ENCODE measurements around the gene INIP.

The INIP gene, protein sequence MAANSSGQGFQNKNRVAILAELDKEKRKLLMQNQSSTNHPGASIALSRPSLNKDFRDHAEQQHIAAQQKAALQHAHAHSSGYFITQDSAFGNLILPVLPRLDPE

GRCh38 chr9:112717661-112718331, at the start of gene INIP:
Gene INIP (minus strand): TSS chr9:112718117. CDS start chr9:112716485, 1,632 bp downstream.
- peak; percentile 97 for DNase-seq

GRCh38 chr9:112765281-112765680, 47.4 kb upstream of the INIP start:
- DNase-seq, result no peak

- no peak for DNase-seq
Measured at GRCh38 chr9:112764837-112765236, 46.9 kb upstream of the INIP start.

DNA sequence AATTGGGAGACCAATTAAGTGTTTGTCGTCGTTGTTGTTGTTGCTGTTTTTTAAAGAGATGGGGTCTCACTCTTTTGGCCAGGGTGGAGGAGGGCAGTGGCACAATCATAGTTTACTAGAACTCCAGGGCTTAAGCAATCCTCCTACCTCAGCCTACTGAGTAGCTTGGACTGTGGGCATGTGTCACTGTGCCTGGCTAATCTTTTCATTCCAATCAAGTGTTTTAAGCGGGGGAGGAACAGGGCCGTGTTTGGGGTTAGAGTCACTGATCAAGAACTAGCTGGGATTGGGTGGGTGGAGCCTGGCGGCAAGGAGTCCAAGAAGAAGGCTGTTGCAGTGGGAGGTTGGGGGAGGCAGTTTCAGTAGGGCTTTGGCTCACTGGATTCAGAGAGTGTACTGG, 46.4 kb upstream of the INIP start:
- DNase-seq, result no peak

DNA sequence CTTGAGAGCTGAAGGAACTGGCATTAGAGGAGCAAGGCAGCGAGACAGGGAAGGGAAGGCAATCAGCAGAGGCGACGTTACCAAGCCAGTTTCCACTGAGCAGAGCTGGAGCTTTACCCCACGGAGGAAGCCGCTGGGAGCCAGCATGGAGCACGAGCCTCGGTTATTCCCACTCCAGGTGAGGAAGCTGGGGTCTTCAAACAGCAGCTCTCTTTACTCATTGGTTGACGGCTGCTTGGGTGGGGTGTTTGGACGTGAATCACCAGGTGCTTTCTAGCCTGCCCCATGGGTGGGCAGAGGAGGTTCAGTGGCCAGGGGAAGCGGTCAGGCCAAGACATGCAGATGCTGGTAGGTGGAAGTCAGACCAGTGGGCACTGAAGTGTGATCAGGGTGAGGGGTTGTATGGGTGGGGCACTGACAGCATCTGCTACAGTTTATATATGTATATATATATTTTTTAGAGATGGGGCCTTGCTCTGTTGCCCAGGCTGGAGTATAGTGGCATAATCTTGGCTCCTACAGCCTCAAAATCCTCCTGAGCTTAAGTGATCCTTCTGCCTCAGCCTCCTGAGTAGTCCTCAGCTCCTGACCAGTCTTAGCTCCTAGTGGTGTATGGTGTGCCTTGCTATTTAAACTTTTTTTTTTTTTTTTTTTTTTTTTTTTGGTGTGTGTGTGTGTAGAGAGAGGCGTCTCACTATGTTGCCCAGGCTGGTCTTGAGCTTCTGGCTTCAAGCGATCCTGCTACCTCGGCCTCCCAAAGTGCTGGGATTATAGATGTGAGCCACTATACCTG, 45.0 kb upstream of the INIP start:
- DNase-seq, result no peak

DNA sequence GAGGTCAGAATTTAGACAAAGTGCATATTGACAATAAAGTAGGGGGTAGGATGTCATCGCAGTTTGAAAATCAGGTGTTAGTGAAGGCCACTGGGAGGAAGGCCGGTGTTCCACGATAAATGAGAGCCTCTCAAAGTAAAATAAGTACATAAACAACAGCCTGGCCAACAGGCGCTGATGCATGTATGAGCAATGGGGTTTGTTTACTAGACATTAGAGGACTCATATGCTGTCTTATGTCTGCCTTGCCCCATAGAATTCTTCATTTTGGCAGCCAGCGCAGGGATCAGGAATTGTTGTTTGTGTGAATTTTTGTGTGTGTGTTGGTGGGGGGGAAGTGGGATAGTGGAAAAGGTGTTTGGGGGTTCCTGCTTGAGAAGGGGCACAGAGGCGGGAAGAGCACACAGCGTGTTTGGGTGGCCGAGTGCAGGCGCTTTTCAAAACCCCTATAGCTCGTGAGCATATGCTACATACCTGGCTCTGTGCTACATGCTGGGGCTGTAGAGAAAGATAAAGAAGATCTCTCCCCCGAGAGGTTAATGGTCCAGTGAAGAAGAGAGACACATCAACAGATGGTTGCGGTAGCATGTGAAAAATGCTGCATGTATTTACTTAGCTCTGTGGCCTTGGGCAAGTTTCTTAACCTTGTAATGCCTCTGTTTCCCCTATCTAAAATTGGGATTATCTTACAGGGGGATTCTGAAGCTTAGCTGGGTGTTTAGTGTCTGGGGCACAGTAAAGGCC, 44.2 kb upstream of the INIP start:
- no peak for DNase-seq

- no peak for DNase-seq
Measured at GRCh38 chr9:112760821-112761220, 42.9 kb upstream of the INIP start.

DNA sequence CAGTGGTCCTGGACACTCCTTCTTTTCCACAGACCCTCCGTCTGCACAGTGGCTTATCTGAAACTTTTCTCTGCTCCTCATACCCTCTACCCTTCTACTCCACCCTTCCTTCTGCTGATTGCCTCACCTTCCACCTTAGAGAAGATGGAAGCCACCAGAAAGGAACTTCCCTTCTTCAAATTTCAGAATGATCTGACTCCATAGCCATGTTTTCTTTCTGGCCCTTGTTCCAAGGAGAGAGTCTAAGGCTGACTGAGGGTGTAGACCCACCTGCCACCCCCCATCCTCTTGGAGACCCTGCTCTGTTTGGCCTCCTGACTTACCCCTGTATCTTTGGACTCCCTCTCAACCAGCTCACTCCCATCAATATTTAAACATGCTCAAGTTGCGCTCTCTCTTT, 40.0 kb upstream of the INIP start:
- no peak for DNase-seq

DNA sequence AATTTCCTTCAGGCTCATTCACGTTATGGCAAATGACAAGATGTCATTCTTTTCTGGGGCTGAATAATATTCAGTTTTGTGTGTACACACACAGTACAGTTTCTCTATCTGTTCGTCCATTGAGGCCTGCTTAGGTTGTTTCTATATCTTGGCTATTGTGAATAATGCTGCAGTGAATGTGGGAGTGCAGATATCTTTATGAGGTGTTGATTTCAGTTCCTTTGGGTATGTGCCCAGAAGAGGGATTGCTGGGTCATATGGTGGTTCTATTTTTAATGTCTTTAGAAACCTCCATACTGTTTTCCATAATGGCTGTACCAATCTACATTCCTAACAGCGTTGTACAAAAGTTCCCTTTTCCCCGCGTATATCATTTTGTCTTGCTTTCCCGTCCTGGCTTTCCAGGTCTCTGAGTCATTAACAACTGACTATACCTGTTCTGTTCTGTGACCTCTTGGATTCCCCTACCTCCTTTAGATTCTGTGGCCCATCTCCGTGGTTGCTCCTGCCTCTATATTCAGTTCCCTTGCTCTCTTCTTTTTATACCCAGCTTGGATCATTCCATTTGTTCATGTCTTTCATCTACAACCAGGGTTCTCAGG, 39.5 kb upstream of the INIP start:
- DNase-seq, result no peak

DNA sequence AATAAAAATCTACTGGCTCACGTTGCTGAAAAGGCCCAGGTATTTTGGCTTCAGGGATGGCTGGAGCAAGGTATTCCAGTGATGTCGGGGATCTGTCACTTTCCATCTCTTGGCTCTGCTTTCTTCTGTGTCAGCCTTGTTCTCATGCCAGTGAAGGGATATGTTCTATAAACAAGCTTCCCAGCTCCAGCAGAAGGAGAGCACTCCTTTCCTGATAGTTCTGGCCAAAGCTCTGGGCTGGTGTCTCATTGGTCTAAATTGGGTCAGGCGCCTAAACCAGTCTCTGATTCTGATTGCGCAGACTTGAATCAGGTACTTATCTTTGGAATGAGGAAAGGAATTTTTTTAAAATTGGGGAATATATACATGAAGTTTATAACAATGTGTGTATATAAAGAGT, 37.8 kb upstream of the INIP start:
- DNase-seq, result no peak

DNA sequence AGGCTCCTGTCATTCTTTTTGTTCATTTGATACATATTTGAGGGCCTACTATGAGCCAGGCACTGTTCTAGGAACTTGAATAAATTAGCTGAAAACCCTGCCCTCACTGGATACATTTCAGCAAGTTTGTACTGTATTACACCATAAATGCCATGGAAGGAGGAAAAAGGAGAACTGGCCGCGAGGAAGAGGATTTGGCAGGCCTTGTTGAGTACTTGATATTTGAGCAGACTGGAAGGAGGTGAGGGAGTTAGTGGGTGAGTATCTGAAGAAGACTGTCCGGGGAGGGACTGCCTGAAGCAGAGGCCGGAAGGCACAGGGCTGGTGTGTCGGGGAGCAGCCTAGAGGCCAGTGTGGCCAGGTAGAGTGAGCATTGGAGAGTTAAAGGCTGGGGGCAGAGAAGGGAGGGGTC, 37.1 kb upstream of the INIP start:
- no peak for DNase-seq

GRCh38 chr9:112754578-112754977, 36.7 kb upstream of the INIP start:
- DNase-seq, result peak; percentile 30

DNA sequence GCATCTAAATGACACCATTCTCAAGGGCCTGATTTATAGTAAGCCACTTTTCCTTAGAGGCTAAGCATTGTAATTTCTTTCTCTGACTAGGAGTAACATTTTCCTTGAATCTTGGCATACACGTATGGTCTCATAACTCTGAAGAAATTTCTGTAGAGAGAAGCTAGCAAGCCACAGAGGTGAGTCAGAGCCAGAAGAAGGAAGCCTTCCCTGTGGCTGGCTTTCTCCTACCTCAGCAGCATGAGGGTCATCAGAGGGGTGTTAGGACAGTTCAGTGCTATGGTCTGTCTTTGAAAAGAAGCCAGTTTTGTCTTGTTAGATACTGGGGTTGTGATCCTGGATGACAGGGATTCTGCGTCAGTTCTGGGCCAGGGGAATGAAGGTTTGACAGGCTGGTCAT, 35.8 kb upstream of the INIP start:
- DNase-seq, result peak; percentile 25

GRCh38 chr9:112752334-112753125, 34.6 kb upstream of the INIP start:
- peak; percentile 6 for DNase-seq

- peak; percentile 59 for DNase-seq
Measured at GRCh38 chr9:112751056-112751795, 33.3 kb upstream of the INIP start.

- no peak for DNase-seq
Measured at GRCh38 chr9:112750764-112751055, 32.8 kb upstream of the INIP start.

DNA sequence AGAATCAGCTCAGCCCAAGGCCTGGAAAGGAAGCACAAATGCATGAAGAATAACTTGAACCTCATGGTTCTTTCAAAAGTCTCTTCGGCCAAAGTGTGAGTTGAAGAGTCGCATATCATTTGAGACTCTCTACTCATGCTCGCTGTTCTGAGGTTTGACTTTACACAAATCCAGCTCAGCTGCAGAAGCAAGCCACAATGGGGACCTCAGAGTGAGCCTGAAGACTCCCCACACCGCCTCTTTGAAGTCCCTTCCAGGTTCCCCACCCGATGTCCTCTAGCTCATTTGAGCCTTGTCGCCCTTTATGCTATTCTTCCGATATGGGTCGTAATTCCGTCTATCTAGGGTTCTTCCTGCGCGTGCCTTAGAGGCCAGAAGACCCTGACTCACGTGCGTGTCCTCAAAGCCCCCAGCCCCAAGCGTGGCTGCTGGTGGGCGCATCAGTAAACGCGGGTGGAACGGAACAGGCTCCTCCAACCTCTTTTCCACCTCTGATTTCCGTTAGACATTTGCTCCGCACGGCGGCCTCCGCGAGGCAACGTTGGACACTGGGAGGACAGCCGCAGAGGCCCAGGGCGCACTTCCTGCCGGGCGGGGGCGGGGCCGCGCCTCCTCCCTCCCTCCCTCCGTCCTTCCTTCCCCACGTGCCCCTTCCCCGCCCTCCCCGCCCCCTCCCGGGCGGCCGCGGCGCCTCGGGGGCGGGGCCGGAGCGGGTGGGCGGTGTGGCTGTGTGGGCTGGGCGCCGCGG, 32.3 kb upstream of the INIP start, which contains the start of gene SNX30:
Gene SNX30 (plus strand): TSS at position 745 of the 748 bp plus-strand sequence. CDS start 242 bp downstream, outside the sequence.
- DNase-seq, result peak; percentile 68

- DNase-seq, result no peak
Measured at GRCh38 chr9:112747094-112747493, 29.2 kb upstream of the INIP start.

DNA sequence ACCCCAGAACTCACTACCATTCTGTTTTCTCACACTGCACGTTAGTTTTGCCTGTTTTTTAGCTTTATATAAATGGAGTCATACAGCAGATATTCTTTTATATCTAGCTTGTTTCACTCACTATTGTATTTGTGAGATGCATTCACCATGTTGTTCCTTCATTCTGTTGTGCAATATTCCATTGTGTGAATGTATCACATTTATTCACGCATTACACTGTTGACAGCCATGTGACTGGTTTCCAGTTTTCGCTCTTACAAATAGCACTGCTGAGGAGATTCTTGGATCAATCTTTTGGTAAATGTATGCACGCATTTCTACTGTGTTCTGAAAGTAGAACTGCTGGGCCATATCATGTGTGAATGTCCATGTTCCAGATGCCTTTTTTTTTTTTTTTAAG, 26.3 kb upstream of the INIP start:
- no peak for DNase-seq

GRCh38 chr9:112743216-112743836, 25.4 kb upstream of the INIP start:
- DNase-seq, result no peak

All from stimulated activated CD4-positive, alpha-beta T cell treated with anti-CD3 and anti-CD28 coated beads, Interleukin-1b, Interleukin-23, amount 100 ng/mL, for 48 hours (primary cell).